ENCODE measurements around the gene GTPBP3.

GRCh38 chr19:17340871-17341357, 3.6 kb downstream of the GTPBP3 start:
- TF ChIP-seq CTCF (IDR thresholded peaks at IDR 0.05) (no peak), POLR2A (IDR thresholded peaks at IDR 0.05) (no peak)

Data from thyroid gland (tissue), 4 donors.